GM20000 (cell line): ENCODE data around the gene FOSL2.

Experiments
- DNase-seq: peaks from one replicate; pipeline ENCODE4 v3.0.0; 2012; ENCODE audit warnings: low spot score
- CTCF ChIP-seq: IDR thresholded peaks from 2 replicates; pipeline ENCODE4 v1.5.1; 2012; ENCODE audit warnings: mild to moderate bottlenecking, control low read depth; ENCODE audit errors: extremely low read depth, missing control alignments

Gene FOSL2

GRCh38 chr2:28424799-28425463, 32.3 kb downstream of the FOSL2 start:
- no peak for TF ChIP-seq CTCF
- DNase-seq = no peak

- DNase-seq = no peak
- no peak for TF ChIP-seq CTCF
Measured at GRCh38 chr2:28425464-28425835, 32.8 kb downstream of the FOSL2 start.

- TF ChIP-seq CTCF = no peak
- no peak for DNase-seq
Measured at GRCh38 chr2:28427741-28428415, 35.2 kb downstream of the FOSL2 start.

GRCh38 chr2:28428486-28428885, 35.8 kb downstream of the FOSL2 start:
- DNase-seq = no peak
- no peak for TF ChIP-seq CTCF

- DNase-seq = no peak
Measured at GRCh38 chr2:28429636-28430376, 37.1 kb downstream of the FOSL2 start.

GRCh38 chr2:28430377-28430765, 37.7 kb downstream of the FOSL2 start:
- TF ChIP-seq CTCF = no peak
- DNase-seq = no peak

More at GRCh38 chr2:28429636-28430376, 37.1 kb downstream of the FOSL2 start:
- no peak for TF ChIP-seq CTCF
